WTC11 (cell line): ENCODE measurements around the gene NXT1. TPM values are rescaled to one million over a fixed set of nuclear protein-coding genes. Genes with fewer than 3 reads are reported as not detected.
A peak's percentile ranks its signal among the peaks of the same experiment; 100 is the strongest.

ENCODE experiments used
- ATAC-seq: fragments of 200-7000 bp; cut with Tn5 transposase; 2 replicates; pipeline ENCODE4 v1.10.0; 2021; ENCODE audit warnings: mild to moderate bottlenecking, moderate library complexity
- CTCF ChIA-PET: fragments of 300-600 bp; sonication (Branson Sonifier 250); formaldehyde crosslinking; loops from one replicate; lab custom pipeline; 2021; ENCODE audit warnings: antibody characterized with exemption; lab: Charles Lee
- POLR2A ChIA-PET: fragments of 350-600 bp; sonication (Branson Sonifier 250); formaldehyde crosslinking; loops from one replicate; lab custom pipeline; 2021; ENCODE audit warnings: antibody characterized with exemption; lab: Charles Lee
- DNase-seq: peaks from one replicate; pipeline ENCODE4 v3.0.0; 2021; ENCODE audit warnings: low spot score
- H3K27ac Mint-ChIP-seq: 2 replicates; pipeline ENCODE4 v1.8.0; 2021; ENCODE audit warnings: mixed read lengths
- H3K27me3 Mint-ChIP-seq: 2 replicates; pipeline ENCODE4 v1.8.0; 2021; ENCODE audit warnings: low read depth, mild to moderate bottlenecking, moderate library complexity, mixed read lengths
- H3K36me3 Mint-ChIP-seq: 2 replicates; pipeline ENCODE4 v1.8.0; 2021; ENCODE audit warnings: mixed read lengths
- H3K4me1 Mint-ChIP-seq: 2 replicates; pipeline ENCODE4 v1.8.0; 2022; ENCODE audit warnings: mixed read lengths
- H3K4me3 Mint-ChIP-seq: 2 replicates; pipeline ENCODE4 v1.8.0; 2021; ENCODE audit warnings: mild to moderate bottlenecking, moderate library complexity, mixed read lengths
- H3K9me3 Mint-ChIP-seq: 2 replicates; pipeline ENCODE4 v1.8.0; 2021; ENCODE audit warnings: mixed read lengths
- CREM ChIP-seq: sonication (generic); formaldehyde crosslinking; IDR thresholded peaks from 2 replicates; pipeline ENCODE4 v1.8.1; 2022; ENCODE audit warnings: mild to moderate bottlenecking, missing genetic modification reagents, moderate library complexity
- EMX1 ChIP-seq: fragments of 250-450 bp; sonication (Bioruptor Pico); IDR thresholded peaks from 2 replicates; pipeline ENCODE4 v1.8.0; 2021; ENCODE audit warnings: mild to moderate bottlenecking
- ESRRA ChIP-seq: sonication (generic); formaldehyde crosslinking; IDR thresholded peaks from 2 replicates; pipeline ENCODE4 v1.8.1; 2022; ENCODE audit warnings: mild to moderate bottlenecking, missing genetic modification reagents, borderline replicate concordance
- ETV6 ChIP-seq: sonication (generic); formaldehyde crosslinking; IDR thresholded peaks from 2 replicates; pipeline ENCODE4 v1.8.1; 2022; ENCODE audit warnings: mild to moderate bottlenecking, missing genetic modification reagents
- HMGA2 ChIP-seq: fragments of 250-450 bp; sonication (Bioruptor Pico); IDR thresholded peaks from 2 replicates; pipeline ENCODE4 v1.4.0; 2021; ENCODE audit warnings: mild to moderate bottlenecking, moderate library complexity
- JUN ChIP-seq: sonication (generic); formaldehyde crosslinking; IDR thresholded peaks from 2 replicates; pipeline ENCODE4 v1.8.0; 2023; ENCODE audit warnings: mild to moderate bottlenecking, missing genetic modification reagents
- NFATC4 ChIP-seq: fragments of 250-450 bp; sonication (Bioruptor Pico); IDR thresholded peaks from 2 replicates; pipeline ENCODE4 v1.9.0; 2021; ENCODE audit warnings: mild to moderate bottlenecking
- NFYB ChIP-seq: sonication (generic); formaldehyde crosslinking; conservative IDR thresholded peaks from 2 replicates; pipeline ENCODE4 v1.8.0; 2022; ENCODE audit warnings: low read depth, missing genetic modification reagents
- NR2C2 ChIP-seq: sonication (generic); formaldehyde crosslinking; IDR thresholded peaks from 2 replicates; pipeline ENCODE4 v1.8.0; 2022; ENCODE audit warnings: mild to moderate bottlenecking, missing genetic modification reagents
- TCF7 ChIP-seq: sonication (generic); formaldehyde crosslinking; IDR thresholded peaks from 2 replicates; pipeline ENCODE4 v1.8.0; 2022; ENCODE audit warnings: mild to moderate bottlenecking, low read depth, missing genetic modification reagents, moderate library complexity
- ZBTB21 ChIP-seq: sonication (generic); formaldehyde crosslinking; IDR thresholded peaks from 2 replicates; pipeline ENCODE4 v1.8.1; 2023; ENCODE audit warnings: mild to moderate bottlenecking, missing genetic modification reagents, borderline replicate concordance
- ZNF138 ChIP-seq: sonication (generic); formaldehyde crosslinking; conservative IDR thresholded peaks from 2 replicates; pipeline ENCODE4 v1.8.1; 2022; ENCODE audit warnings: mild to moderate bottlenecking, moderate library complexity, missing genetic modification reagents
- ZNF416 ChIP-seq: fragments of 250-450 bp; sonication (Bioruptor Pico); IDR thresholded peaks from 2 replicates; pipeline ENCODE4 v1.9.0; 2021; ENCODE audit warnings: mild to moderate bottlenecking, inconsistent platforms
- ZNF671 ChIP-seq: fragments of 250-450 bp; sonication (Bioruptor Pico); IDR thresholded peaks from 2 replicates; pipeline ENCODE4 v1.8.0; 2021; ENCODE audit warnings: mild to moderate bottlenecking
- total RNA-seq: library from RNA; stranded (reverse); gene quantifications from 3 replicates; pipeline ENCODE4 v1.2.3, GENCODE V29; 2021
- TF ChIP-seq, protein P1 (sequence below): sonication (generic); formaldehyde crosslinking; IDR thresholded peaks from 2 replicates; pipeline ENCODE4 v1.8.0; 2022; ENCODE audit warnings: mild to moderate bottlenecking, missing genetic modification reagents
- TF ChIP-seq, protein P2 (sequence below): sonication (generic); formaldehyde crosslinking; IDR thresholded peaks from 2 replicates; pipeline ENCODE4 v1.8.1; 2023; ENCODE audit warnings: mild to moderate bottlenecking, missing genetic modification reagents, moderate library complexity
- TF ChIP-seq, protein P3 (sequence below): sonication (generic); formaldehyde crosslinking; IDR thresholded peaks from 2 replicates; pipeline ENCODE4 v1.8.0; 2022; ENCODE audit warnings: missing genetic modification reagents
- TF ChIP-seq, protein P4 (sequence below): sonication (generic); formaldehyde crosslinking; IDR thresholded peaks from 2 replicates; pipeline ENCODE4 v1.8.0; 2022; ENCODE audit warnings: mild to moderate bottlenecking, missing genetic modification reagents
- TF ChIP-seq, protein P5 (sequence below): sonication (generic); formaldehyde crosslinking; IDR thresholded peaks from 2 replicates; pipeline ENCODE4 v1.8.1; 2022; ENCODE audit warnings: low read depth, mild to moderate bottlenecking, moderate library complexity, missing genetic modification reagents, borderline replicate concordance

Gene NXT1
- total RNA-seq, 1 experiment from 2014 or later = 18.8 TPM

DNA sequence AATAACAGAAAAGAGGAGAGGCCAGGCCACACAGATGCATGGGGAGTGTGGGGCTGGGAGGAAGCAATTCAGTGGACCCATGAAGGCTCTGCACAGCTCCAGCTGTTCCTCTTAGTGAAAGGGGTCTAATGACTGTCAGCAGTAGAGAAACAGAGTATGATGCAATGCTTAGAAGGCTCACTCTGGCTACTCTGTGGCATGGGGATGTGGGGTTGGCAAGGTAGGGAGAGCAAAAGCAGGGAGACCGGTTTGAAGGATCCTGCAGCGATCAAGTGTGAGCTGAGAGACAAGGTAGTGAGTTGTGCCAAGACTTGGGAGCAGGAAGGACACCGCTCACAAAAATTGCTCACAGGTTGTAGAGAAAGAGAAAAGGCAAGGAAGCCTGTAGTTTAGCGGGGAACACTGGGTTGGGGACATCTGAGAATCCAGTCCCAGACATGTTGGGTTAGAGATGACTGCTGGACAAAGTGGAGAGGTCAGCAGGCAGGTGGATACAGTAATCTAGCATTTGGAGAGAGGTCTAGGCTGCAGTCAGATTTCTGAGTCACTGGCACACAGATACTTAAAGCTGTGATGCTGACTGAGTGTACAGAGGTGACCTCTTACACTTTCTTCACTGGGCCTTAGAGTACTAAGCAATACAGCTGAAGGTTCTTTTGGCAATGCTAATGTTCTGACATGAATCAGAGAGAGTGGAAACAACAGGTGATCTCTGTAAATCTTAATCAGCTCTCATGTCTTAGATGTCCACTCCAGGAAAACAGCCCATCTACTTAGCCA is 43.6 kb downstream of the NXT1 start:
- H3K27me3 Mint-ChIP-seq = no peaks in the 10 kb centered on the region
- TF ChIP-seq ETV6 (CRISPR knock-in tag) (no peak), ZNF416 (CRISPR knock-in tag) (no peak), ESRRA (no peak), JUN (CRISPR knock-in tag) (no peak), NFATC4 (CRISPR knock-in tag) (no peak), ZBTB21 (CRISPR knock-in tag) (no peak), ZNF138 (CRISPR knock-in tag) (no peak), NFYB (CRISPR knock-in tag) (no peak), HMGA2 (no peak), EMX1 (CRISPR knock-in tag) (no peak), CREM (CRISPR knock-in tag) (no peak), NR2C2 (CRISPR knock-in tag) (no peak), ZNF671 (CRISPR knock-in tag) (no peak), TCF7 (CRISPR knock-in tag) (no peak)
- TF ChIP-seq, protein P1, sequence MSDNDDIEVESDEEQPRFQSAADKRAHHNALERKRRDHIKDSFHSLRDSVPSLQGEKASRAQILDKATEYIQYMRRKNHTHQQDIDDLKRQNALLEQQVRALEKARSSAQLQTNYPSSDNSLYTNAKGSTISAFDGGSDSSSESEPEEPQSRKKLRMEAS = no peak
- TF ChIP-seq, protein P2, sequence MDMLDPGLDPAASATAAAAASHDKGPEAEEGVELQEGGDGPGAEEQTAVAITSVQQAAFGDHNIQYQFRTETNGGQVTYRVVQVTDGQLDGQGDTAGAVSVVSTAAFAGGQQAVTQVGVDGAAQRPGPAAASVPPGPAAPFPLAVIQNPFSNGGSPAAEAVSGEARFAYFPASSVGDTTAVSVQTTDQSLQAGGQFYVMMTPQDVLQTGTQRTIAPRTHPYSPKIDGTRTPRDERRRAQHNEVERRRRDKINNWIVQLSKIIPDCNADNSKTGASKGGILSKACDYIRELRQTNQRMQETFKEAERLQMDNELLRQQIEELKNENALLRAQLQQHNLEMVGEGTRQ (CRISPR knock-in tag) = no peak
- TF ChIP-seq, protein P3, sequence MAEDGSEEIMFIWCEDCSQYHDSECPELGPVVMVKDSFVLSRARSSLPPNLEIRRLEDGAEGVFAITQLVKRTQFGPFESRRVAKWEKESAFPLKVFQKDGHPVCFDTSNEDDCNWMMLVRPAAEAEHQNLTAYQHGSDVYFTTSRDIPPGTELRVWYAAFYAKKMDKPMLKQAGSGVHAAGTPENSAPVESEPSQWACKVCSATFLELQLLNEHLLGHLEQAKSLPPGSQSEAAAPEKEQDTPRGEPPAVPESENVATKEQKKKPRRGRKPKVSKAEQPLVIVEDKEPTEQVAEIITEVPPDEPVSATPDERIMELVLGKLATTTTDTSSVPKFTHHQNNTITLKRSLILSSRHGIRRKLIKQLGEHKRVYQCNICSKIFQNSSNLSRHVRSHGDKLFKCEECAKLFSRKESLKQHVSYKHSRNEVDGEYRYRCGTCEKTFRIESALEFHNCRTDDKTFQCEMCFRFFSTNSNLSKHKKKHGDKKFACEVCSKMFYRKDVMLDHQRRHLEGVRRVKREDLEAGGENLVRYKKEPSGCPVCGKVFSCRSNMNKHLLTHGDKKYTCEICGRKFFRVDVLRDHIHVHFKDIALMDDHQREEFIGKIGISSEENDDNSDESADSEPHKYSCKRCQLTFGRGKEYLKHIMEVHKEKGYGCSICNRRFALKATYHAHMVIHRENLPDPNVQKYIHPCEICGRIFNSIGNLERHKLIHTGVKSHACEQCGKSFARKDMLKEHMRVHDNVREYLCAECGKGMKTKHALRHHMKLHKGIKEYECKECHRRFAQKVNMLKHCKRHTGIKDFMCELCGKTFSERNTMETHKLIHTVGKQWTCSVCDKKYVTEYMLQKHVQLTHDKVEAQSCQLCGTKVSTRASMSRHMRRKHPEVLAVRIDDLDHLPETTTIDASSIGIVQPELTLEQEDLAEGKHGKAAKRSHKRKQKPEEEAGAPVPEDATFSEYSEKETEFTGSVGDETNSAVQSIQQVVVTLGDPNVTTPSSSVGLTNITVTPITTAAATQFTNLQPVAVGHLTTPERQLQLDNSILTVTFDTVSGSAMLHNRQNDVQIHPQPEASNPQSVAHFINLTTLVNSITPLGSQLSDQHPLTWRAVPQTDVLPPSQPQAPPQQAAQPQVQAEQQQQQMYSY (CRISPR knock-in tag) = no peak
- TF ChIP-seq, protein P4, sequence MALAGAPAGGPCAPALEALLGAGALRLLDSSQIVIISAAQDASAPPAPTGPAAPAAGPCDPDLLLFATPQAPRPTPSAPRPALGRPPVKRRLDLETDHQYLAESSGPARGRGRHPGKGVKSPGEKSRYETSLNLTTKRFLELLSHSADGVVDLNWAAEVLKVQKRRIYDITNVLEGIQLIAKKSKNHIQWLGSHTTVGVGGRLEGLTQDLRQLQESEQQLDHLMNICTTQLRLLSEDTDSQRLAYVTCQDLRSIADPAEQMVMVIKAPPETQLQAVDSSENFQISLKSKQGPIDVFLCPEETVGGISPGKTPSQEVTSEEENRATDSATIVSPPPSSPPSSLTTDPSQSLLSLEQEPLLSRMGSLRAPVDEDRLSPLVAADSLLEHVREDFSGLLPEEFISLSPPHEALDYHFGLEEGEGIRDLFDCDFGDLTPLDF = no peak
- TF ChIP-seq, protein P5, sequence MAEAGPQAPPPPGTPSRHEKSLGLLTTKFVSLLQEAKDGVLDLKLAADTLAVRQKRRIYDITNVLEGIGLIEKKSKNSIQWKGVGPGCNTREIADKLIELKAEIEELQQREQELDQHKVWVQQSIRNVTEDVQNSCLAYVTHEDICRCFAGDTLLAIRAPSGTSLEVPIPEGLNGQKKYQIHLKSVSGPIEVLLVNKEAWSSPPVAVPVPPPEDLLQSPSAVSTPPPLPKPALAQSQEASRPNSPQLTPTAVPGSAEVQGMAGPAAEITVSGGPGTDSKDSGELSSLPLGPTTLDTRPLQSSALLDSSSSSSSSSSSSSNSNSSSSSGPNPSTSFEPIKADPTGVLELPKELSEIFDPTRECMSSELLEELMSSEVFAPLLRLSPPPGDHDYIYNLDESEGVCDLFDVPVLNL (CRISPR knock-in tag) = no peak
- no peaks in the 10 kb centered on the region for H3K9me3 Mint-ChIP-seq
- H3K4me1 Mint-ChIP-seq = peaks cover 53% of the 10 kb centered on the region
- ATAC-seq (no peak), DNase-seq (no peak)
- ChIA-PET CTCF (no interaction called here), POLR2A (no interaction called here)
- no peak overlapping the region for H3K4me3 Mint-ChIP-seq
- H3K36me3 Mint-ChIP-seq = peaks cover 48% of the 10 kb centered on the region
- H3K27ac Mint-ChIP-seq = peak overlapping the region; percentile 69
